ENCODE measurements around the gene HIBADH. TPM values are rescaled to one million over a fixed set of nuclear protein-coding genes. Genes with fewer than 3 reads are reported as not detected.
A peak's percentile ranks its signal among the peaks of the same experiment; 100 is the strongest.

The HIBADH gene
- total RNA-seq, 4 donors from 2014 or later: 73.7 to 99.9 (median 84.4) TPM

GRCh38 chr7:27520815-27521790 is 141.6 kb downstream of the HIBADH start:
- 84% methylated on average over 17 of the region's 17 CpGs for WGBS, 2 donors
- H3K27ac ChIP-seq: no peak overlapping the region
- intact Hi-C loops (cut with DNase I): no loop called here

GRCh38 chr7:27519793-27520469 is 142.8 kb downstream of the HIBADH start:
- H3K36me3 ChIP-seq: no peaks in the 10 kb centered on the region
- H3K9me3 ChIP-seq: no peaks in the 10 kb centered on the region
- TF ChIP-seq POLR2A (IDR thresholded peaks at IDR 0.05) (no peak), CTCF (IDR thresholded peaks at IDR 0.05) (no peak)
- H3K27me3 ChIP-seq: no peaks in the 10 kb centered on the region
- 77 to 88% methylated on average over 9 of the region's 9 CpGs for WGBS, 2 donors
- H3K27ac ChIP-seq: no peak overlapping the region
- no peak for DNase-seq
- H3K4me1 ChIP-seq: no peaks in the 10 kb centered on the region
- H3K4me3 ChIP-seq (replicated peaks in 1 of 3): no peak overlapping the region
- intact Hi-C loops (cut with DNase I): no loop called here

More at GRCh38 chr7:27520815-27521790, 141.6 kb downstream of the HIBADH start:
- TF ChIP-seq POLR2A (IDR thresholded peaks at IDR 0.05) (no peak), CTCF (IDR thresholded peaks at IDR 0.05) (no peak)
- Histone ChIP-seq H3K9me3 (no peaks in the 10 kb centered on the region), H3K4me1 (no peaks in the 10 kb centered on the region), H3K27me3 (no peaks in the 10 kb centered on the region), H3K36me3 (peaks cover 0 to 3% of the 10 kb centered on the region in 2 donors), H3K4me3 (replicated peaks in 1 of 3) (no peak overlapping the region)
- DNase-seq: peak in 1 of 2 donors; percentile 12

GRCh38 chr7:27518561-27519350 is 143.9 kb downstream of the HIBADH start:
- no peaks in the 10 kb centered on the region for H3K27me3 ChIP-seq
- H3K4me1 ChIP-seq: no peaks in the 10 kb centered on the region
- no peak for DNase-seq
- H3K27ac ChIP-seq: no peak overlapping the region
- intact Hi-C loops (cut with DNase I): no loop called here
- H3K4me3 ChIP-seq (replicated peaks in 1 of 3): no peak overlapping the region
- 68 to 94% methylated on average over 4 of the region's 4 CpGs for WGBS, 2 donors
- no peaks in the 10 kb centered on the region for H3K9me3 ChIP-seq
- TF ChIP-seq CTCF (IDR thresholded peaks at IDR 0.05): no peak
- H3K36me3 ChIP-seq: no peaks in the 10 kb centered on the region

GRCh38 chr7:27516421-27516820 is 146.3 kb downstream of the HIBADH start:
- DNase-seq: no peak
- Histone ChIP-seq H3K4me3 (replicated peaks in 1 of 3) (no peak overlapping the region), H3K27ac (no peak overlapping the region), H3K27me3 (no peaks in the 10 kb centered on the region), H3K4me1 (no peaks in the 10 kb centered on the region), H3K9me3 (no peaks in the 10 kb centered on the region), H3K36me3 (no peaks in the 10 kb centered on the region)
- intact Hi-C loops (cut with DNase I): no loop called here
- TF ChIP-seq POLR2A (IDR thresholded peaks at IDR 0.05): no peak
- no peak for TF ChIP-seq CTCF (IDR thresholded peaks at IDR 0.05)

Data from thyroid gland (tissue), 4 donors.